Endothelial cell of umbilical vein (primary cell): ENCODE measurements around the gene ABCC4. TPM values are rescaled to one million over a fixed set of nuclear protein-coding genes. Genes with fewer than 3 reads are reported as not detected.

Experiments
- BruUV-seq: library from RNA; stranded (reverse); fragments of 400-500 nt; replicated peaks from 2 replicates; lab custom pipeline; 2021; lab: Mats Ljungman, UMichigan
- CTCF ChIA-PET: fragments of 300-600, 350-600 bp; sonication (Branson Sonifier 250); formaldehyde crosslinking; loops from one replicate; lab custom pipeline; 2021; ENCODE audit warnings: antibody characterized with exemption, inconsistent platforms; lab: Charles Lee
- POLR2A ChIA-PET: fragments of 300-600, 350-600 bp; sonication (Branson Sonifier 250); formaldehyde crosslinking; loops from one replicate; lab custom pipeline; 2021; ENCODE audit warnings: antibody characterized with exemption, inconsistent platforms; lab: Charles Lee
- DNase-seq: peaks from one replicate; pipeline ENCODE4 v3.0.0-alpha.2; 2011; ENCODE audit warnings: low read depth, low spot score
- FAIRE-seq: peaks from 2 replicates; lab custom pipeline; 2011; peaks lifted over from hg19 to GRCh38; lab: Jason Lieb, UNC
- H2AFZ ChIP-seq: 2 replicates; pipeline ENCODE4 v1.6.0; 2012; ENCODE audit warnings: low read depth, low read length, control low read depth, inconsistent platforms
- H3K27ac ChIP-seq: 2 replicates; pipeline ENCODE4 v1.5.1; 2011; ENCODE audit warnings: low read depth, mild to moderate bottlenecking, control low read depth, low read length, moderate library complexity; ENCODE audit not compliant: insufficient read depth
- H3K27me3 ChIP-seq, 2 experiments: 2 replicates each; pipeline versions ENCODE4 v1.6.0 to v1.6.1; 2011; ENCODE audit warnings: low read length in 2 of 2, mixed read lengths in 1 of 2; ENCODE audit not compliant: control insufficient read depth in 2 of 2, insufficient read depth in 2 of 2
- H3K36me3 ChIP-seq, 2 experiments: 2 replicates in 1 of 2; 3 replicates in 1 of 2; pipeline ENCODE4 v1.5.1; 2011; ENCODE audit warnings: low read length in 2 of 2, mild to moderate bottlenecking in 1 of 2, moderate library complexity in 1 of 2; ENCODE audit not compliant: control insufficient read depth in 2 of 2, insufficient read depth in 2 of 2; ENCODE audit errors: extremely low read depth in 1 of 2
- H3K4me1 ChIP-seq: 3 replicates; pipeline ENCODE4 v1.5.1; 2011; ENCODE audit warnings: mild to moderate bottlenecking, low read length; ENCODE audit not compliant: control insufficient read depth, insufficient read depth; ENCODE audit errors: extremely low read depth
- H3K4me2 ChIP-seq: 2 replicates; pipeline ENCODE4 v1.6.1; 2011; ENCODE audit warnings: low read length, control low read depth, mixed read lengths; ENCODE audit not compliant: insufficient read depth
- H3K4me3 ChIP-seq, 3 experiments: fragments of 200-600 bp in 1 of 3; sonication (generic), shearing (Covaris generic) in 1 of 3; replicated peaks in 1 of 3; 2 replicates each; pipeline ENCODE4 v1.5.1; 2011 to 2016; ENCODE audit warnings: control low read depth in 3 of 3, low read length in 3 of 3, mild to moderate bottlenecking in 2 of 3, inconsistent platforms in 1 of 3, low read depth in 1 of 3, moderate library complexity in 1 of 3; ENCODE audit not compliant: insufficient read depth in 1 of 3
- H3K79me2 ChIP-seq: 2 replicates; pipeline ENCODE4 v1.6.0; 2012; ENCODE audit warnings: low read length, inconsistent platforms; ENCODE audit not compliant: control insufficient read depth, insufficient read depth
- H3K9ac ChIP-seq: replicated peaks from 2 replicates; pipeline ENCODE3; 2011; ENCODE audit warnings: low read length, control low read depth; ENCODE audit not compliant: insufficient read depth; ENCODE audit errors: extremely low read depth
- H3K9me1 ChIP-seq: replicated peaks from 3 replicates; pipeline ENCODE4 v1.6.0; 2011; ENCODE audit warnings: mild to moderate bottlenecking, low read length; ENCODE audit not compliant: control insufficient read depth, insufficient read depth; ENCODE audit errors: extremely low read depth
- H3K9me3 ChIP-seq: replicated peaks from 2 replicates; pipeline ENCODE4 v1.5.1; 2012; ENCODE audit warnings: low read length, inconsistent platforms; ENCODE audit not compliant: control insufficient read depth, insufficient read depth
- H4K20me1 ChIP-seq: replicated peaks from 2 replicates; pipeline ENCODE3; 2011; ENCODE audit warnings: mild to moderate bottlenecking, low read length; ENCODE audit not compliant: control insufficient read depth, insufficient read depth; ENCODE audit errors: extremely low read depth
- CTCF ChIP-seq, 2 donors: IDR thresholded peaks; 1 replicate in 1 of 2; 2 replicates in 1 of 2; pipeline ENCODE4 v1.5.1; 2011; ENCODE audit warnings: low read length in 2 of 2, mild to moderate bottlenecking in 2 of 2, moderate library complexity in 2 of 2, control low read depth in 1 of 2, inconsistent platforms in 1 of 2, low read depth in 1 of 2; ENCODE audit not compliant: insufficient read depth in 1 of 2; ENCODE audit errors: extremely low read depth in 1 of 2
- EZH2 ChIP-seq: IDR thresholded peaks from 2 replicates; pipeline ENCODE4 v1.6.1; 2012; ENCODE audit warnings: borderline replicate concordance, low read depth, mild to moderate bottlenecking, moderate library complexity, low read length, inconsistent platforms; ENCODE audit not compliant: severe bottlenecking
- FOS ChIP-seq: IDR thresholded peaks from 2 replicates; pipeline ENCODE4 v1.6.1; 2011; ENCODE audit warnings: mild to moderate bottlenecking, low read length, moderate library complexity, borderline replicate concordance; ENCODE audit not compliant: insufficient read depth
- GATA2 ChIP-seq: IDR thresholded peaks from 2 replicates; pipeline ENCODE4 v1.7.0; 2011; ENCODE audit warnings: low read depth, mild to moderate bottlenecking, moderate library complexity, mixed read lengths, low read length; ENCODE audit not compliant: insufficient read length, insufficient read depth
- JUN ChIP-seq: IDR thresholded peaks from 2 replicates; pipeline ENCODE4 v1.6.1; 2011; ENCODE audit warnings: borderline replicate concordance, low read depth; ENCODE audit not compliant: insufficient read length, insufficient read depth
- MAX ChIP-seq: IDR thresholded peaks from 2 replicates; pipeline ENCODE4 v1.6.1; 2011; ENCODE audit not compliant: insufficient read depth, insufficient read length
- MYC ChIP-seq: IDR thresholded peaks from one replicate; pipeline ENCODE4 v1.6.1; 2011; ENCODE audit warnings: mild to moderate bottlenecking, low read depth, low read length
- POLR2A ChIP-seq: IDR thresholded peaks from 2 replicates; pipeline ENCODE4 v1.6.1; 2012; ENCODE audit warnings: low read depth, mild to moderate bottlenecking, control low read depth, low read length
- POLR2AphosphoS5 ChIP-seq: IDR thresholded peaks from 2 replicates; pipeline ENCODE4 v1.6.1; 2012; ENCODE audit warnings: low read depth, mild to moderate bottlenecking, control low read depth, low read length, moderate library complexity; ENCODE audit not compliant: insufficient read depth
- dilution Hi-C: fragments of 300-500 bp; cut with MboI; formaldehyde crosslinking; loops from one replicate; pipeline ENCODE4 v1.15.0; 2019; ENCODE audit warnings: low sequenced_read_pairs; ENCODE audit not compliant: extremely low pct_ligation_motif_present
- intact Hi-C: fragments of 100-400 bp; cut with micrococcal nuclease; formaldehyde crosslinking; loops from one replicate; pipeline ENCODE4 v1.10.0; 2022
- polyA plus RNA-seq, 4 experiments: library from polyadenylated mRNA; depleted of rRNA in 3 of 4; stranded (reverse) in 3 of 4; unstranded in 1 of 4; fragments of >200 nt; gene quantifications; 2 replicates each; pipeline versions ENCODE4 v1.2.1 to v1.2.3, GENCODE V29; 2011 to 2012; ENCODE audit warnings: missing spikeins in 1 of 4
- total RNA-seq: library from RNA; stranded (reverse); gene quantifications from 2 replicates; pipeline ENCODE4 v1.2.3, GENCODE V29; 2021

Gene ABCC4
- total and polyA plus RNA-seq, 2 donors (not counting 3 experiments of a cell fraction or from before 2014, with no cell fraction given) = 9.2 to 15.9 TPM

GRCh38 chr13:95120650-95121049, 180.6 kb downstream of the ABCC4 start:
- no peak for TF ChIP-seq FOS
- no peak for TF ChIP-seq POLR2A
- no peak for TF ChIP-seq GATA2
- no peak for TF ChIP-seq MAX
- no peak for TF ChIP-seq MYC
- TF ChIP-seq CTCF (IDR thresholded peaks at IDR 0.05; ENCODE audit: extremely low read depth in 1 of 2, insufficient read depth in 1 of 2, low read depth in 1 of 2, low read length in 2 of 2) = no peak
- TF ChIP-seq POLR2AphosphoS5 = no peak
- no peak for TF ChIP-seq JUN
- no peak for TF ChIP-seq EZH2
- no TSS peak for BruUV-seq
- POLR2A ChIA-PET = no interaction called here
- Histone ChIP-seq H3K4me3 (no peak overlapping the region), H3K4me1 (peaks cover 19% of the 10 kb centered on the region), H4K20me1 (no peaks in the 10 kb centered on the region), H3K9me3 (no peaks in the 10 kb centered on the region), H3K27ac (no peak overlapping the region), H3K27me3 (no peaks in the 10 kb centered on the region), H3K79me2 (no peaks in the 10 kb centered on the region), H3K36me3 (no peaks in the 10 kb centered on the region), H2AFZ (no peak overlapping the region), H3K9ac (no peak overlapping the region), H3K4me2 (no peak overlapping the region), H3K9me1 (no peaks in the 10 kb centered on the region)
- dilution Hi-C loops = no loop called here
- intact Hi-C loops = no loop called here
- CTCF ChIA-PET = no interaction called here
- DNase-seq (no peak), FAIRE-seq (no peak)
